Measurements from ENCODE around the gene PKP4. TPM values are rescaled to one million over a fixed set of nuclear protein-coding genes. Genes with fewer than 3 reads are reported as not detected.
"Not testable (repeated sequence)": the region's sequence is repeated elsewhere in the genome, so short reads cannot be mapped to it uniquely, and the experiment has no call there.

The PKP4 gene
- total RNA-seq, 1 experiment from 2014 or later, result 55.2 TPM

DNA sequence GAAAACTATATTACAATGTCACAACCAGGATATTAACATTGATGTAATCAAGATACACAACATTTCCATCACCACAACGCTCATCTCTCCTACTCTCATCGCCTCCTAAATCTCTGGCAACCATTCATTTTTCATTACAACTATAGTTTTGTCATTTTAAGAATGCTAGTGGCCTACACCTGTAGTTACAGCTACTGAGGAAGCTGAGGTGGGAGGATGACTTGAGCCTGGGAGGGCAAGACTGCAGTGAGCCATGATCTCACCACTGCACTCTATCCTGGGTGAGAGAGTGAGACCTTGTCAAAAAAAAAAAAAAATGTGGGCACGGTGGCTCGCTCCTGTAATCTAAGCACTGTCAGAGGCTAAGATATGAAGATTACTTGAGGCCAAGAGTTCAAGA lies 10.5 kb downstream of the PKP4 start:
- no peaks in the 10 kb centered on the region for H3K27me3 ChIP-seq (ENCODE audit: insufficient read depth, low read length)
- BruUV-seq (replicated peaks), result no TSS peak
- H3K4me2 ChIP-seq (ENCODE audit: low read length), result no peak overlapping the region
- H3K4me3 ChIP-seq (replicated peaks in 1 of 2; ENCODE audit: low read depth in 1 of 2, low read length in 2 of 2), result no peak overlapping the region
- no peaks in the 10 kb centered on the region for H3K36me3 ChIP-seq (ENCODE audit: control insufficient read depth in 1 of 2, insufficient read depth in 2 of 2, low read length in 2 of 2)
- ChIA-PET CTCF (interaction anchor here (1.0 to 1.6 kb wide), 2 partner anchors 10 to 279 kb away, joined by 3 to 4 read pairs; no protein-coding TSS in a partner anchor), POLR2A (no interaction called here), RAD21 (ENCODE audit: low non-redundant PET in 1 of 2, low total read pairs in 2 of 2, uncharacterized antibody in 2 of 2, unreplicated experiment in 2 of 2) (no interaction called here)
- peaks cover 82% of the 10 kb centered on the region for H3K79me2 ChIP-seq (ENCODE audit: insufficient read depth, low read length)
- H3K4me1 ChIP-seq (ENCODE audit: control insufficient read depth in 1 of 2, insufficient read depth in 2 of 2, low read length in 2 of 2), result no peaks in the 10 kb centered on the region
- H3K9me2 ChIP-seq (ENCODE audit: insufficient read depth), result no peaks in the 10 kb centered on the region
- no peak for DNase-seq (ENCODE audit: low read depth, low spot score)
- no peak overlapping the region for H2AFZ ChIP-seq (ENCODE audit: low read depth, low read length, poor library complexity, severe bottlenecking)
- TF ChIP-seq EGR1 (IDR thresholded peaks at IDR 0.05; ENCODE audit: low read depth) (no peak), ELF1 (IDR thresholded peaks at IDR 0.05; ENCODE audit: borderline replicate concordance, low read depth) (no peak), RAD21 (IDR thresholded peaks at IDR 0.05; ENCODE audit: low read depth) (no peak), TCF7L2 (IDR thresholded peaks at IDR 0.05; ENCODE audit: borderline replicate concordance, extremely low read depth, insufficient read depth, insufficient read length) (no peak), POLR2AphosphoS5 (IDR thresholded peaks at IDR 0.05; ENCODE audit: low read depth, low read length) (no peak), JUND (IDR thresholded peaks at IDR 0.05) (no peak), YY1 (IDR thresholded peaks at IDR 0.05; ENCODE audit: extremely low read depth, insufficient replicate concordance, low read depth, low read length) (no peak), POLR2A (IDR thresholded peaks at IDR 0.05; ENCODE audit: borderline replicate concordance, extremely low read depth, insufficient read depth, insufficient read length) (no peak), EZH2phosphoT487 (IDR thresholded peaks at IDR 0.05; ENCODE audit: borderline replicate concordance) (no peak)
- no peaks in the 10 kb centered on the region for H3K9me3 ChIP-seq (ENCODE audit: control insufficient read depth in 1 of 2, insufficient read depth in 1 of 2, low read depth in 1 of 2, low read length in 2 of 2)
- H3K9ac ChIP-seq (ENCODE audit: low read length), result no peak overlapping the region
- ATAC-seq, result no peak
- peaks cover 19% of the 10 kb centered on the region for H4K20me1 ChIP-seq (ENCODE audit: insufficient read depth)
- intact Hi-C loops (cut with micrococcal nuclease), result no loop called here
- no peak overlapping the region for H3K27ac ChIP-seq (ENCODE audit: low read depth, low read length)

GRCh38 chr2:158472829-158473228 lies 16.1 kb downstream of the PKP4 start:
- H3K9ac ChIP-seq (ENCODE audit: low read length); H3K4me3 ChIP-seq (replicated peaks in 1 of 2; ENCODE audit: low read depth in 1 of 2, low read length in 2 of 2); H3K27ac ChIP-seq (ENCODE audit: low read depth, low read length); H3K4me2 ChIP-seq (ENCODE audit: low read length); H3K9me3 ChIP-seq (ENCODE audit: control insufficient read depth in 1 of 2, insufficient read depth in 1 of 2, low read depth in 1 of 2, low read length in 2 of 2); BruUV-seq (replicated peaks); H3K4me1 ChIP-seq (ENCODE audit: control insufficient read depth in 1 of 2, insufficient read depth in 2 of 2, low read length in 2 of 2); H2AFZ ChIP-seq (ENCODE audit: low read depth, low read length, poor library complexity, severe bottlenecking); ATAC-seq; H3K9me2 ChIP-seq (ENCODE audit: insufficient read depth); H3K36me3 ChIP-seq (ENCODE audit: control insufficient read depth in 1 of 2, insufficient read depth in 2 of 2, low read length in 2 of 2); POLR2A ChIA-PET; H3K27me3 ChIP-seq (ENCODE audit: insufficient read depth, low read length); intact Hi-C loops (cut with micrococcal nuclease); RAD21 ChIA-PET (ENCODE audit: low non-redundant PET in 1 of 2, low total read pairs in 2 of 2, uncharacterized antibody in 2 of 2, unreplicated experiment in 2 of 2); H4K20me1 ChIP-seq (ENCODE audit: insufficient read depth); CTCF ChIA-PET; DNase-seq (ENCODE audit: low read depth, low spot score): not testable (repeated sequence)
- H3K79me2 ChIP-seq (ENCODE audit: insufficient read depth, low read length), result peaks cover 34% of the 10 kb centered on the region

DNA sequence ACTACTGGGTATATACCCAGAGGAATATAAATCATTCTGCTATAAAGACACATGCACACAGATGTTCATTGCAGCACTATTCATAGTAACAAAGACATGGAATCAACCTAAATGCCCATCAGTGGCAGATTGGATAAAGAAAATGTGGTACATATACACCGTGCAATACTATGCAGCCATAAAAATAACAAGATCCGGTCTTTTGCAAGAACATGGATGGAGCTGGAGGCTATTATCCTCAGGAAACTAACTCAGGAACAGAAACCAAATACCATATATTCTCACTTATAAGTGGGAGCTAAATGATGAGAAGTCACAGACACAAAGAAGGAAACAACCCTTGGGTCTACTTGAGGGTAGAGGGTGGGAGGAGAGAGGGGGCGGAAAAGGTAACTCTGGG lies 16.5 kb downstream of the PKP4 start:
- peaks cover 30% of the 10 kb centered on the region for H3K79me2 ChIP-seq (ENCODE audit: insufficient read depth, low read length)
- BruUV-seq (replicated peaks); H3K4me3 ChIP-seq (replicated peaks in 1 of 2; ENCODE audit: low read depth in 1 of 2, low read length in 2 of 2); DNase-seq (ENCODE audit: low read depth, low spot score); H3K36me3 ChIP-seq (ENCODE audit: control insufficient read depth in 1 of 2, insufficient read depth in 2 of 2, low read length in 2 of 2); H3K9me2 ChIP-seq (ENCODE audit: insufficient read depth); H3K9me3 ChIP-seq (ENCODE audit: control insufficient read depth in 1 of 2, insufficient read depth in 1 of 2, low read depth in 1 of 2, low read length in 2 of 2); H4K20me1 ChIP-seq (ENCODE audit: insufficient read depth); H2AFZ ChIP-seq (ENCODE audit: low read depth, low read length, poor library complexity, severe bottlenecking); ATAC-seq; intact Hi-C loops (cut with micrococcal nuclease); POLR2A ChIA-PET; H3K9ac ChIP-seq (ENCODE audit: low read length); H3K4me2 ChIP-seq (ENCODE audit: low read length); H3K27me3 ChIP-seq (ENCODE audit: insufficient read depth, low read length); H3K4me1 ChIP-seq (ENCODE audit: control insufficient read depth in 1 of 2, insufficient read depth in 2 of 2, low read length in 2 of 2); RAD21 ChIA-PET (ENCODE audit: low non-redundant PET in 1 of 2, low total read pairs in 2 of 2, uncharacterized antibody in 2 of 2, unreplicated experiment in 2 of 2); H3K27ac ChIP-seq (ENCODE audit: low read depth, low read length): not testable (repeated sequence)
- CTCF ChIA-PET, result interaction anchor here (1.1 kb wide), 2 partner anchors 44 to 66 kb away, joined by 3 read pairs; no protein-coding TSS in a partner anchor

Measured in HCT116 (cell line).